HepG2 (cell line): Measurements from ENCODE around the gene EDC3. TPM values are rescaled to one million over a fixed set of nuclear protein-coding genes. Genes with fewer than 3 reads are reported as not detected.

Experiments
- ATAC-seq: fragments of 200-7000 bp; cut with Tn5 transposase; 3 replicates; pipeline ENCODE4 v1.9.1; 2020; ENCODE audit warnings: mild to moderate bottlenecking, moderate library complexity
- BruUV-seq: library from RNA; stranded (reverse); fragments of 400-500 nt; replicated peaks from 2 replicates; lab custom pipeline; 2021; lab: Mats Ljungman, UMichigan
- CTCF ChIA-PET: fragments of 300-600 bp; formaldehyde crosslinking; extraction: SDS; loops from one replicate; lab custom pipeline; 2021; ENCODE audit warnings: low total read pairs, inconsistent platforms, low intra/inter-chr PET ratio; lab: Yijun Ruan, JAX
- POLR2A ChIA-PET: fragments of 350-600 bp; sonication (Branson Sonifier 250); formaldehyde crosslinking; loops from one replicate; lab custom pipeline; 2020; ENCODE audit warnings: antibody characterized with exemption, inconsistent platforms; lab: Yijun Ruan, JAX
- DNase-seq: peaks from one replicate; pipeline ENCODE4 v3.0.0-alpha.2; 2015; ENCODE audit warnings: low spot score
- FAIRE-seq: peaks from 3 replicates; lab custom pipeline; 2011; peaks lifted over from hg19 to GRCh38; lab: Jason Lieb, UNC
- H2AFZ ChIP-seq: one replicate; pipeline ENCODE4 v1.6.1; 2011; ENCODE audit warnings: low read length, inconsistent platforms
- H3K27ac ChIP-seq: fragments of 300-600 bp; 3 replicates; pipeline ENCODE4 v1.8.0; 2011; ENCODE audit warnings: mixed run types, mild to moderate bottlenecking, mixed read lengths, low read length, inconsistent platforms; ENCODE audit not compliant: insufficient read depth; ENCODE audit errors: extremely low read length
- H3K27me3 ChIP-seq, 2 experiments: fragments of 200-600 bp in 1 of 2; 2 replicates in 1 of 2; 3 replicates in 1 of 2; pipeline versions ENCODE4 v1.6.0 to v1.8.0; 2011; ENCODE audit warnings: low read length in 2 of 2, mild to moderate bottlenecking in 2 of 2, moderate library complexity in 2 of 2, inconsistent platforms in 1 of 2; ENCODE audit not compliant: insufficient read depth in 2 of 2, control insufficient read depth in 1 of 2
- H3K36me3 ChIP-seq, 2 experiments: fragments of 200-600 bp in 1 of 2; replicated peaks in 1 of 2; 2 replicates in 1 of 2; 3 replicates in 1 of 2; pipeline versions ENCODE4 v1.5.1 to v1.8.0; 2011; ENCODE audit warnings: low read length in 2 of 2, inconsistent platforms in 1 of 2; ENCODE audit not compliant: insufficient read depth in 2 of 2, control insufficient read depth in 1 of 2
- H3K4me1 ChIP-seq: 2 replicates; pipeline ENCODE4 v1.5.1; 2012; ENCODE audit warnings: low read length, inconsistent platforms; ENCODE audit not compliant: insufficient read depth
- H3K4me2 ChIP-seq: 2 replicates; pipeline ENCODE4 v1.6.0; 2011; ENCODE audit warnings: low read depth, low read length, inconsistent platforms
- H3K4me3 ChIP-seq, 3 experiments: fragments of 200-600 bp in 1 of 3; sonication (generic), shearing (Covaris generic) in 1 of 3; replicated peaks in 1 of 3; 2 replicates each; pipeline ENCODE4 v1.5.1; 2011 to 2016; ENCODE audit warnings: low read length in 3 of 3, inconsistent platforms in 2 of 3, low read depth in 2 of 3, mild to moderate bottlenecking in 2 of 3, control low read depth in 1 of 3, mixed read lengths in 1 of 3; ENCODE audit not compliant: insufficient read depth in 1 of 3
- H3K79me2 ChIP-seq: one replicate; pipeline ENCODE4 v1.6.1; 2011; ENCODE audit warnings: low read length, inconsistent platforms; ENCODE audit not compliant: insufficient read depth
- H3K9ac ChIP-seq: 2 replicates; pipeline ENCODE4 v1.6.0; 2011; ENCODE audit warnings: mild to moderate bottlenecking, low read depth, low read length, inconsistent platforms; ENCODE audit not compliant: insufficient read depth
- H3K9me3 ChIP-seq: 2 replicates; pipeline ENCODE4 v1.5.1; 2012; ENCODE audit warnings: mild to moderate bottlenecking, low read length
- H4K20me1 ChIP-seq: 2 replicates; pipeline ENCODE4 v1.6.0; 2011; ENCODE audit warnings: inconsistent platforms, mild to moderate bottlenecking, low read length, moderate library complexity; ENCODE audit not compliant: insufficient read depth
- AGO2 ChIP-seq: fragments of 200-400 bp; formaldehyde crosslinking; optimal IDR thresholded peaks from 2 replicates; pipeline ENCODE3; 2017; ENCODE audit warnings: mild to moderate bottlenecking, low read depth, low read length, moderate library complexity
- ETV6 ChIP-seq: sonication (generic); formaldehyde crosslinking; conservative IDR thresholded peaks from 2 replicates; pipeline ENCODE4 v1.4.0; 2020; ENCODE audit warnings: missing genetic modification reagents
- GABPB1 ChIP-seq: IDR thresholded peaks from 2 replicates; pipeline ENCODE4 v1.6.1; 2016; ENCODE audit warnings: mild to moderate bottlenecking, missing genetic modification reagents, moderate library complexity, missing compliant biosample characterization
- HOXA7 ChIP-seq: sonication (generic); formaldehyde crosslinking; IDR thresholded peaks from 2 replicates; pipeline ENCODE4 v1.8.1; 2022; ENCODE audit warnings: mild to moderate bottlenecking, missing genetic modification reagents, moderate library complexity
- JUNB ChIP-seq: sonication (generic); formaldehyde crosslinking; IDR thresholded peaks from 2 replicates; pipeline ENCODE4 v1.8.0; 2022; ENCODE audit warnings: missing genetic modification reagents, mild to moderate bottlenecking, borderline replicate concordance
- KAT2B ChIP-seq: fragments of 150-350 bp; IDR thresholded peaks from 2 replicates; pipeline ENCODE4 v1.6.1; 2014; ENCODE audit warnings: low read depth, low read length, borderline replicate concordance
- MXI1 ChIP-seq: IDR thresholded peaks from 3 replicates; pipeline ENCODE4 v1.6.1; 2012; ENCODE audit warnings: low read depth, low read length, inconsistent platforms, borderline replicate concordance
- PCBP2 ChIP-seq: fragments of 200-400 bp; formaldehyde crosslinking; optimal IDR thresholded peaks from 2 replicates; pipeline ENCODE3; 2018; ENCODE audit warnings: low read length, low read depth; ENCODE audit not compliant: poor library complexity, severe bottlenecking
- POLR2A ChIP-seq, 2 experiments: IDR thresholded peaks; 2 replicates each; pipeline ENCODE4 v1.6.1; 2011; ENCODE audit warnings: low read depth in 2 of 2, low read length in 2 of 2, mild to moderate bottlenecking in 1 of 2, moderate library complexity in 1 of 2; ENCODE audit not compliant: insufficient read depth in 1 of 2
- RAD21 ChIP-seq: fragments of 450-650 bp; formaldehyde crosslinking; IDR thresholded peaks from 2 replicates; pipeline ENCODE4 v1.5.0; 2020; ENCODE audit warnings: mild to moderate bottlenecking
- SRF ChIP-seq: IDR thresholded peaks from 2 replicates; pipeline ENCODE4 v1.6.1; 2011; ENCODE audit warnings: mild to moderate bottlenecking, low read depth, low read length, moderate library complexity
- STAG1 ChIP-seq: sonication (generic); formaldehyde crosslinking; IDR thresholded peaks from 2 replicates; pipeline ENCODE4 v1.4.0; 2020; ENCODE audit warnings: missing genetic modification reagents
- TARDBP ChIP-seq: sonication (generic); formaldehyde crosslinking; IDR thresholded peaks from 2 replicates; pipeline ENCODE4 v1.8.0; 2022; ENCODE audit warnings: mild to moderate bottlenecking, missing genetic modification reagents
- ZFP90 ChIP-seq: sonication (generic); formaldehyde crosslinking; IDR thresholded peaks from 2 replicates; pipeline ENCODE4 v1.8.0; 2022; ENCODE audit warnings: missing genetic modification reagents, mild to moderate bottlenecking, inconsistent platforms, borderline replicate concordance
- WGBS: methylation state at CpG from one replicate; pipeline ENCODE4 v1.1.6; 2017; ENCODE audit warnings: low lambda C conversion rate; 5-methylcytosine and 5-hydroxymethylcytosine counted together
- in situ Hi-C: cut with HindIII; loops from 2 replicates; pipeline ENCODE4 v1.10.0; 2017; ENCODE audit warnings: low pct_unique_long_range_greater_than_20kb; ENCODE audit not compliant: extremely low pct_ligation_motif_present
- intact Hi-C: fragments of 100-400 bp; cut with micrococcal nuclease; formaldehyde crosslinking; loops from one replicate; pipeline ENCODE4 v1.10.0; 2022; ENCODE audit not compliant: unreplicated experiment
- polyA plus RNA-seq, 8 experiments: library from polyadenylated mRNA; depleted of rRNA in 3 of 8; stranded (reverse) in 7 of 8; unstranded in 1 of 8; fragments of >200 nt; fragmentation: Illumina TruSeq in 4 of 8; extraction: Trizol in 4 of 8; gene quantifications; 2 replicates each; pipeline versions ENCODE4 v1.2.1 to v1.2.3, GENCODE V29; 2011 to 2016; ENCODE audit warnings: low read depth in 4 of 8, missing spikeins in 1 of 8, mixed read lengths in 1 of 8; ENCODE audit not compliant: insufficient read depth in 1 of 8
- total RNA-seq, 5 experiments: library from RNA; depleted of rRNA; stranded (reverse); fragments of >200 nt; fragmentation: Illumina TruSeq; extraction: Trizol; gene quantifications; 2 replicates each; pipeline ENCODE4 v1.2.3, GENCODE V29; 2016; ENCODE audit warnings: low read depth in 1 of 5
- TF ChIP-seq, protein P1 (sequence below): sonication (generic); formaldehyde crosslinking; IDR thresholded peaks from 2 replicates; pipeline ENCODE4 v1.5.0; 2020; ENCODE audit warnings: mild to moderate bottlenecking, missing genetic modification reagents, moderate library complexity
- TF ChIP-seq, protein P2 (sequence below): sonication (generic); formaldehyde crosslinking; IDR thresholded peaks from 2 replicates; pipeline ENCODE4 v1.4.0; 2020; ENCODE audit warnings: missing genetic modification reagents, low read depth, mild to moderate bottlenecking, borderline replicate concordance
- TF ChIP-seq, protein P3 (sequence below): sonication (generic); formaldehyde crosslinking; IDR thresholded peaks from 2 replicates; pipeline ENCODE4 v1.5.1; 2020; ENCODE audit warnings: mild to moderate bottlenecking, missing genetic modification reagents, moderate library complexity

Gene EDC3
- total and polyA plus RNA-seq, 2 of the 13 experiments (the other 11 are each of a cell fraction or from before 2014, with no cell fraction given), result 17.4 to 32.0 TPM

DNA sequence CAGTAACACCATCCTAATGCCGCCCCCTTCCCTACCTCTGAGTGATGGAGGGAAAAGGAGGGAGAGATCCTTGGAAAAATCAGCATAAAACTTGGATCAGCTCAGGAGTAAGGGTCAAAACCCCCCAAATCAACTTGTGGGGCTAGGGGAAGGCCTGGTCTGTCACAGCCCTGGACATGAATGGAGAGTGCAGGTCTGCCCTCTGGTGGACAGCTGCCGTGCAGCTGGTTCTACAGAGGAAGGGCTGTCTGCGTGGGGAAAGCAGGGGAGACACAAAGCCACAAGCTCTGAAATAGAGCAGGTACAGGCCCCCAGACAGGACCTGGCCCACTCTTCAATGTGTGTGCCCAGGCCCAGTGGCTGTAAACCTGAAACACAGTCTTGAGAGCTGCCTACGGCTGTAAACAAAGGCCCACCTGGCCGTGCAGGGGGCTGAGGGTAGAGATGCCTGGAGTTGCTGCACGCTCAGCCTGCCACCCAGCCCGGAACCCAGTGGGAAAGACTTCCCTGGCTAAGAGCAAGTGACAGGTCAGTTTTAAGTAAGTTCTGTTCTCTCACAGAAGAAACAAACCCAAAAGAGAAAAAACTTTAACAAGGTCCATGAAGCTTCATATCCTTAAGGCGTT lies 63.8 kb downstream of the EDC3 start:
- H4K20me1 ChIP-seq, result peaks cover 27% of the 10 kb centered on the region
- ATAC-seq (peak; percentile 80), DNase-seq (peak; percentile 46), FAIRE-seq (peak; percentile 47)
- peaks cover 53 to 87% of the 10 kb centered on the region in 2 experiments for H3K36me3 ChIP-seq
- no peak overlapping the region for H3K4me3 ChIP-seq
- no peaks in the 10 kb centered on the region for H3K79me2 ChIP-seq
- ChIA-PET POLR2A (interaction anchor here (0.8 to 2.5 kb wide), 6 partner anchors 17 to 152 kb away, joined by 3 to 12 read pairs (median 4); partner anchors contain the start of gene CLK3), CTCF (interaction anchor here (1.8 to 2.9 kb wide), 4 partner anchors 11 to 258 kb away, joined by 4 to 22 read pairs (median 16); no protein-coding TSS in a partner anchor)
- peaks cover 20% of the 10 kb centered on the region for H3K4me1 ChIP-seq
- H3K9ac ChIP-seq, result no peak overlapping the region
- H3K4me2 ChIP-seq, result 0 out of 2 replicates have a peak overlapping the region, but pooled peaks have one; percentile 34
- no TSS peak for BruUV-seq
- no peaks in the 10 kb centered on the region for H3K9me3 ChIP-seq
- intact Hi-C loops (loop anchor here (1.0 kb wide), 1 partner anchor 259 kb away; no protein-coding TSS in a partner anchor), in situ Hi-C loops (loop anchor here (10.0 kb wide), 1 partner anchor 323 kb away; the partner anchor contains the start of gene RPP25)
- H2AFZ ChIP-seq, result no peak overlapping the region
- H3K27me3 ChIP-seq, result no peaks in the 10 kb centered on the region
- H3K27ac ChIP-seq, result no peak overlapping the region
- 81% methylated on average over 8 of the region's 8 CpGs for WGBS
- no peak for TF ChIP-seq JUNB (CRISPR knock-in tag)
- no peak for TF ChIP-seq GABPB1 (CRISPR knock-in tag)
- TF ChIP-seq, protein P1, sequence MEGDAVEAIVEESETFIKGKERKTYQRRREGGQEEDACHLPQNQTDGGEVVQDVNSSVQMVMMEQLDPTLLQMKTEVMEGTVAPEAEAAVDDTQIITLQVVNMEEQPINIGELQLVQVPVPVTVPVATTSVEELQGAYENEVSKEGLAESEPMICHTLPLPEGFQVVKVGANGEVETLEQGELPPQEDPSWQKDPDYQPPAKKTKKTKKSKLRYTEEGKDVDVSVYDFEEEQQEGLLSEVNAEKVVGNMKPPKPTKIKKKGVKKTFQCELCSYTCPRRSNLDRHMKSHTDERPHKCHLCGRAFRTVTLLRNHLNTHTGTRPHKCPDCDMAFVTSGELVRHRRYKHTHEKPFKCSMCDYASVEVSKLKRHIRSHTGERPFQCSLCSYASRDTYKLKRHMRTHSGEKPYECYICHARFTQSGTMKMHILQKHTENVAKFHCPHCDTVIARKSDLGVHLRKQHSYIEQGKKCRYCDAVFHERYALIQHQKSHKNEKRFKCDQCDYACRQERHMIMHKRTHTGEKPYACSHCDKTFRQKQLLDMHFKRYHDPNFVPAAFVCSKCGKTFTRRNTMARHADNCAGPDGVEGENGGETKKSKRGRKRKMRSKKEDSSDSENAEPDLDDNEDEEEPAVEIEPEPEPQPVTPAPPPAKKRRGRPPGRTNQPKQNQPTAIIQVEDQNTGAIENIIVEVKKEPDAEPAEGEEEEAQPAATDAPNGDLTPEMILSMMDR, result peak; percentile 86
- no peak for TF ChIP-seq ETV6 (CRISPR knock-in tag)
- TF ChIP-seq, protein P2, sequence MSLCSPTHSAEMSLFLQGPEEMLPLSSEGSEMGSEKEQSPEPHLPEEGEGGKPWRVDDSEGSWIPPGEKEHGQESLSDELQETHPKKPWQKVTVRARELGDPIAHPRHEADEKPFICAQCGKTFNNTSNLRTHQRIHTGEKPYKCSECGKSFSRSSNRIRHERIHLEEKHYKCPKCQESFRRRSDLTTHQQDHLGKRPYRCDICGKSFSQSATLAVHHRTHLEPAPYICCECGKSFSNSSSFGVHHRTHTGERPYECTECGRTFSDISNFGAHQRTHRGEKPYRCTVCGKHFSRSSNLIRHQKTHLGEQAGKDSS (CRISPR knock-in tag), result no peak
- TF ChIP-seq MXI1, result no peak
- TF ChIP-seq KAT2B, result no peak
- no peak for TF ChIP-seq HOXA7 (CRISPR knock-in tag)
- peak; percentile 61 for TF ChIP-seq STAG1 (CRISPR knock-in tag)
- 0 out of 2 replicates have a peak, but pooled peaks have one; percentile 5 for TF ChIP-seq TARDBP (CRISPR knock-in tag)
- TF ChIP-seq POLR2A (IDR thresholded peaks at IDR 0.05; ENCODE audit: insufficient read depth in 1 of 2, low read depth in 2 of 2, low read length in 2 of 2), result 0 out of 4 replicates have a peak, but pooled peaks of 1 of the 2 experiments have one; percentile 22
- 0 out of 2 replicates have a peak, but pooled peaks have one; percentile 1 for TF ChIP-seq ZFP90 (CRISPR knock-in tag)
- TF ChIP-seq, protein P3, sequence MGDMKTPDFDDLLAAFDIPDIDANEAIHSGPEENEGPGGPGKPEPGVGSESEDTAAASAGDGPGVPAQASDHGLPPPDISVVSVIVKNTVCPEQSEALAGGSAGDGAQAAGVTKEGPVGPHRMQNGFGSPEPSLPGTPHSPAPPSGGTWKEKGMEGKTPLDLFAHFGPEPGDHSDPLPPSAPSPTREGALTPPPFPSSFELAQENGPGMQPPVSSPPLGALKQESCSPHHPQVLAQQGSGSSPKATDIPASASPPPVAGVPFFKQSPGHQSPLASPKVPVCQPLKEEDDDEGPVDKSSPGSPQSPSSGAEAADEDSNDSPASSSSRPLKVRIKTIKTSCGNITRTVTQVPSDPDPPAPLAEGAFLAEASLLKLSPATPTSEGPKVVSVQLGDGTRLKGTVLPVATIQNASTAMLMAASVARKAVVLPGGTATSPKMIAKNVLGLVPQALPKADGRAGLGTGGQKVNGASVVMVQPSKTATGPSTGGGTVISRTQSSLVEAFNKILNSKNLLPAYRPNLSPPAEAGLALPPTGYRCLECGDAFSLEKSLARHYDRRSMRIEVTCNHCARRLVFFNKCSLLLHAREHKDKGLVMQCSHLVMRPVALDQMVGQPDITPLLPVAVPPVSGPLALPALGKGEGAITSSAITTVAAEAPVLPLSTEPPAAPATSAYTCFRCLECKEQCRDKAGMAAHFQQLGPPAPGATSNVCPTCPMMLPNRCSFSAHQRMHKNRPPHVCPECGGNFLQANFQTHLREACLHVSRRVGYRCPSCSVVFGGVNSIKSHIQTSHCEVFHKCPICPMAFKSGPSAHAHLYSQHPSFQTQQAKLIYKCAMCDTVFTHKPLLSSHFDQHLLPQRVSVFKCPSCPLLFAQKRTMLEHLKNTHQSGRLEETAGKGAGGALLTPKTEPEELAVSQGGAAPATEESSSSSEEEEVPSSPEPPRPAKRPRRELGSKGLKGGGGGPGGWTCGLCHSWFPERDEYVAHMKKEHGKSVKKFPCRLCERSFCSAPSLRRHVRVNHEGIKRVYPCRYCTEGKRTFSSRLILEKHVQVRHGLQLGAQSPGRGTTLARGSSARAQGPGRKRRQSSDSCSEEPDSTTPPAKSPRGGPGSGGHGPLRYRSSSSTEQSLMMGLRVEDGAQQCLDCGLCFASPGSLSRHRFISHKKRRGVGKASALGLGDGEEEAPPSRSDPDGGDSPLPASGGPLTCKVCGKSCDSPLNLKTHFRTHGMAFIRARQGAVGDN (CRISPR knock-in tag), result 0 out of 2 replicates have a peak, but pooled peaks have one; percentile 3
- peak; percentile 30 for TF ChIP-seq AGO2
- peak; percentile 46 for TF ChIP-seq RAD21 (CRISPR knock-in tag)
- no peak for TF ChIP-seq SRF
- no peak for TF ChIP-seq PCBP2
